Ovary (tissue), 3 donors: ENCODE measurements around the gene TCEAL1.

ENCODE experiments used
- EP300 ChIP-seq: sonication (generic); formaldehyde crosslinking; IDR thresholded peaks from one replicate; pipeline ENCODE4 v1.6.1; 2017; ENCODE audit warnings: antibody characterized with exemption
- POLR2A ChIP-seq: fragments of 450-650 bp; IDR thresholded peaks from one replicate; pipeline ENCODE4 v1.6.1; 2017; ENCODE audit warnings: antibody characterized with exemption, mild to moderate bottlenecking, moderate library complexity
- TF ChIP-seq, protein P1 (sequence below), 3 donors: fragments of 450-650 bp in 2 of 3; fragments of 200-600 bp in 1 of 3; IDR thresholded peaks; one replicate each; pipeline versions ENCODE4 v1.5.1 to v1.8.0; 2016 to 2022; ENCODE audit warnings: antibody characterized with exemption in 3 of 3, mild to moderate bottlenecking in 1 of 3
- donor health status: DM: no; HTN: no; CAD: no.

DNA sequence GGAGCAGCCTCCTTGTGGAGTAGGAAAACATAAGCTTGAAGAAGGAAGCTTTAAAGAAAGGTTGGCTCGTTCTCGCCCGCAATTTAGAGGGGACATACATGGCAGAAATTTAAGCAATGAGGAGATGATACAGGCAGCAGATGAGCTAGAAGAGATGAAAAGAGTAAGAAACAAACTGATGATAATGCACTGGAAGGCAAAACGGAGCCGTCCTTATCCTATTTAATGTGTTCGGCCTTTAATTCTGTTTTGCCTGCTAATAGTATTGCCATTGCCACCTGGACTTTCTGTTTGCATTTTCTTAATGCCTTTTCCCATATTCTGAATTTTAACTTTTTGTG is 1.4 kb downstream of the TCEAL1 start:
- TF ChIP-seq, protein P1, sequence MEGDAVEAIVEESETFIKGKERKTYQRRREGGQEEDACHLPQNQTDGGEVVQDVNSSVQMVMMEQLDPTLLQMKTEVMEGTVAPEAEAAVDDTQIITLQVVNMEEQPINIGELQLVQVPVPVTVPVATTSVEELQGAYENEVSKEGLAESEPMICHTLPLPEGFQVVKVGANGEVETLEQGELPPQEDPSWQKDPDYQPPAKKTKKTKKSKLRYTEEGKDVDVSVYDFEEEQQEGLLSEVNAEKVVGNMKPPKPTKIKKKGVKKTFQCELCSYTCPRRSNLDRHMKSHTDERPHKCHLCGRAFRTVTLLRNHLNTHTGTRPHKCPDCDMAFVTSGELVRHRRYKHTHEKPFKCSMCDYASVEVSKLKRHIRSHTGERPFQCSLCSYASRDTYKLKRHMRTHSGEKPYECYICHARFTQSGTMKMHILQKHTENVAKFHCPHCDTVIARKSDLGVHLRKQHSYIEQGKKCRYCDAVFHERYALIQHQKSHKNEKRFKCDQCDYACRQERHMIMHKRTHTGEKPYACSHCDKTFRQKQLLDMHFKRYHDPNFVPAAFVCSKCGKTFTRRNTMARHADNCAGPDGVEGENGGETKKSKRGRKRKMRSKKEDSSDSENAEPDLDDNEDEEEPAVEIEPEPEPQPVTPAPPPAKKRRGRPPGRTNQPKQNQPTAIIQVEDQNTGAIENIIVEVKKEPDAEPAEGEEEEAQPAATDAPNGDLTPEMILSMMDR (IDR thresholded peaks at IDR 0.05) = peak in 1 of 3 donors; percentile 1
- TF ChIP-seq POLR2A (no peak), EP300 (no peak)
